GM19438 (cell line): ENCODE measurements around the gene TRNAU1AP.

Experiments
- ATAC-seq: cut with Tn5 transposase; IDR thresholded peaks from one replicate; pipeline ENCODE4 v1.9.1; 2021; ENCODE audit warnings: low read depth; ENCODE audit not compliant: unreplicated experiment

The TRNAU1AP gene

GRCh38 chr1:28602536-28603439, 49.9 kb downstream of the TRNAU1AP start:
- no peak for ATAC-seq

- ATAC-seq, result no peak
Measured at GRCh38 chr1:28604411-28604810, 51.5 kb downstream of the TRNAU1AP start.

GRCh38 chr1:28604962-28605361, 52.1 kb downstream of the TRNAU1AP start:
- no peak for ATAC-seq

- no peak for ATAC-seq
Measured at GRCh38 chr1:28606771-28607170, 53.9 kb downstream of the TRNAU1AP start.

GRCh38 chr1:28613175-28613574, 60.3 kb downstream of the TRNAU1AP start:
- ATAC-seq, result no peak
